Subcutaneous abdominal adipose tissue (tissue), 5 donors: ENCODE measurements around the gene KATNBL1.
"Not testable (repeated sequence)": the region's sequence is repeated elsewhere in the genome, so short reads cannot be mapped to it uniquely, and the experiment has no call there.

Experiments used
- H3K27ac ChIP-seq: one replicate; pipeline ENCODE4 v1.7.0; 2013; ENCODE audit warnings: low read depth, mild to moderate bottlenecking, inconsistent platforms, low read length, moderate library complexity
- H3K27me3 ChIP-seq, 5 donors: one replicate each; pipeline ENCODE4 v1.7.0; 2013; ENCODE audit warnings: low read length in 5 of 5, inconsistent platforms in 1 of 5; ENCODE audit not compliant: control insufficient read depth in 5 of 5, insufficient read depth in 4 of 5
- H3K36me3 ChIP-seq, 5 donors: one replicate each; pipeline ENCODE4 v1.7.0; 2013; ENCODE audit warnings: low read length in 5 of 5; ENCODE audit not compliant: control insufficient read depth in 5 of 5, insufficient read depth in 5 of 5
- H3K4me1 ChIP-seq, 5 donors: one replicate each; pipeline ENCODE4 v1.7.0; 2013; ENCODE audit warnings: low read length in 5 of 5, mild to moderate bottlenecking in 3 of 5, moderate library complexity in 1 of 5; ENCODE audit not compliant: control insufficient read depth in 5 of 5, insufficient read depth in 5 of 5
- H3K4me3 ChIP-seq, 5 donors: one replicate each; pipeline ENCODE4 v1.7.0; 2013; ENCODE audit warnings: low read length in 5 of 5, low read depth in 1 of 5
- H3K9ac ChIP-seq, 5 donors: one replicate each; pipeline ENCODE4 v1.7.0; 2013; ENCODE audit warnings: low read length in 5 of 5, mild to moderate bottlenecking in 4 of 5, moderate library complexity in 3 of 5
- H3K9me3 ChIP-seq, 5 donors: one replicate each; pipeline ENCODE4 v1.7.0; 2013; ENCODE audit warnings: low read length in 5 of 5; ENCODE audit not compliant: control insufficient read depth in 5 of 5
- donor health status: healthy.
- donor health status: healthy.
- donor health status: healthy.
- donor health status: healthy.
- donor health status: healthy.

The KATNBL1 gene

GRCh38 chr15:34203936-34204335, 6.0 kb downstream of the KATNBL1 start:
- Histone ChIP-seq H3K27ac (no peak overlapping the region), H3K4me3 (no peak overlapping the region), H3K4me1 (peaks cover 0 to 13% (median 9%) of the 10 kb centered on the region in 5 donors), H3K36me3 (peaks cover 0 to 7% (median 4%) of the 10 kb centered on the region in 5 donors), H3K9me3 (no peaks in the 10 kb centered on the region), H3K9ac (no peak overlapping the region), H3K27me3 (no peaks in the 10 kb centered on the region)

GRCh38 chr15:34203305-34203704, 6.6 kb downstream of the KATNBL1 start:
- H3K27ac ChIP-seq, result no peak overlapping the region
- no peaks in the 10 kb centered on the region for H3K9me3 ChIP-seq
- H3K9ac ChIP-seq, result no peak overlapping the region
- no peaks in the 10 kb centered on the region for H3K27me3 ChIP-seq
- H3K36me3 ChIP-seq, result peaks cover 0 to 7% (median 4%) of the 10 kb centered on the region in 5 donors
- H3K4me3 ChIP-seq, result no peak overlapping the region
- H3K4me1 ChIP-seq, result peaks cover 0 to 7% (median 3%) of the 10 kb centered on the region in 5 donors

- H3K4me3 ChIP-seq, H3K27me3 ChIP-seq, H3K9ac ChIP-seq: not testable (repeated sequence)
Measured at GRCh38 chr15:34193272-34193671, 16.6 kb downstream of the KATNBL1 start.

GRCh38 chr15:34188711-34189110, 21.2 kb downstream of the KATNBL1 start:
- peaks cover 0 to 3% (median 0%) of the 10 kb centered on the region in 5 donors for H3K36me3 ChIP-seq
- H3K27ac ChIP-seq, result no peak overlapping the region
- H3K27me3 ChIP-seq, result no peaks in the 10 kb centered on the region
- no peak overlapping the region for H3K4me3 ChIP-seq
- H3K9ac ChIP-seq, result no peak overlapping the region
- peaks cover 0 to 12% (median 0%) of the 10 kb centered on the region in 5 donors for H3K4me1 ChIP-seq
- no peaks in the 10 kb centered on the region for H3K9me3 ChIP-seq

More at GRCh38 chr15:34193272-34193671, 16.6 kb downstream of the KATNBL1 start:
- not testable (repeated sequence) for H3K27ac ChIP-seq, H3K9me3 ChIP-seq, H3K4me1 ChIP-seq, H3K36me3 ChIP-seq

GRCh38 chr15:34185666-34186065, 24.2 kb downstream of the KATNBL1 start:
- H3K27me3 ChIP-seq, result no peaks in the 10 kb centered on the region
- H3K4me3 ChIP-seq, result no peak overlapping the region
- H3K27ac ChIP-seq, result no peak overlapping the region
- peaks cover 0 to 3% (median 0%) of the 10 kb centered on the region in 5 donors for H3K36me3 ChIP-seq
- peaks cover 0 to 15% (median 0%) of the 10 kb centered on the region in 5 donors for H3K4me1 ChIP-seq
- no peak overlapping the region for H3K9ac ChIP-seq
- no peaks in the 10 kb centered on the region for H3K9me3 ChIP-seq

GRCh38 chr15:34182942-34183341, 27.0 kb downstream of the KATNBL1 start:
- Histone ChIP-seq H3K27ac (no peak overlapping the region), H3K9me3 (no peaks in the 10 kb centered on the region), H3K4me1 (peaks cover 0 to 12% (median 0%) of the 10 kb centered on the region in 5 donors), H3K27me3 (no peaks in the 10 kb centered on the region), H3K4me3 (no peak overlapping the region), H3K36me3 (peaks cover 0 to 3% (median 0%) of the 10 kb centered on the region in 5 donors), H3K9ac (no peak overlapping the region)

- Histone ChIP-seq H3K27me3 (no peaks in the 10 kb centered on the region), H3K27ac (no peak overlapping the region), H3K4me3 (no peak overlapping the region)
Measured at GRCh38 chr15:34179234-34179633, 30.7 kb downstream of the KATNBL1 start.

GRCh38 chr15:34165987-34166573, 43.8 kb downstream of the KATNBL1 start:
- not testable (repeated sequence) for H3K27me3 ChIP-seq, H3K4me1 ChIP-seq

More at GRCh38 chr15:34179234-34179633, 30.7 kb downstream of the KATNBL1 start:
- H3K36me3 ChIP-seq, result no peaks in the 10 kb centered on the region
- peaks cover 0 to 5% (median 0%) of the 10 kb centered on the region in 5 donors for H3K4me1 ChIP-seq
- no peak overlapping the region for H3K9ac ChIP-seq
- peaks cover 0 to 4% (median 0%) of the 10 kb centered on the region in 5 donors for H3K9me3 ChIP-seq

GRCh38 chr15:34161329-34161963, 48.5 kb downstream of the KATNBL1 start:
- Histone ChIP-seq H3K4me1 (no peaks in the 10 kb centered on the region), H3K27ac (no peak overlapping the region), H3K4me3 (peak overlapping the region in 2 of 5 donors; percentile 11 to 21), H3K9me3 (peaks cover 0 to 10% (median 6%) of the 10 kb centered on the region in 5 donors), H3K36me3 (peaks cover 14 to 26% (median 17%) of the 10 kb centered on the region in 5 donors), H3K27me3 (no peaks in the 10 kb centered on the region), H3K9ac (no peak overlapping the region)

More at GRCh38 chr15:34165987-34166573, 43.8 kb downstream of the KATNBL1 start:
- H3K36me3 ChIP-seq, result peaks cover 5 to 13% (median 11%) of the 10 kb centered on the region in 5 donors
- not testable (repeated sequence) for H3K4me3 ChIP-seq, H3K9ac ChIP-seq, H3K27ac ChIP-seq, H3K9me3 ChIP-seq

GRCh38 chr15:34160735-34161134, 49.2 kb downstream of the KATNBL1 start:
- Histone ChIP-seq H3K9ac (no peak overlapping the region), H3K9me3 (peaks cover 0 to 10% (median 6%) of the 10 kb centered on the region in 5 donors), H3K4me1 (no peaks in the 10 kb centered on the region), H3K4me3 (peak overlapping the region in 1 of 5 donors; percentile 21), H3K27ac (no peak overlapping the region), H3K27me3 (no peaks in the 10 kb centered on the region), H3K36me3 (peaks cover 14 to 31% (median 17%) of the 10 kb centered on the region in 5 donors)
